IMR-90 (cell line): Measurements from ENCODE around the gene UBL3. TPM values are rescaled to one million over a fixed set of nuclear protein-coding genes. Genes with fewer than 3 reads are reported as not detected.

ENCODE experiments used
- ATAC-seq: fragments of 200-7000 bp; cut with Tn5 transposase; 2 replicates; pipeline ENCODE4 v1.9.1; 2020; ENCODE audit warnings: low read depth, mild to moderate bottlenecking, moderate library complexity
- BruUV-seq: library from RNA; stranded (reverse); fragments of 400-500 nt; replicated peaks from 2 replicates; lab custom pipeline; 2021; lab: Mats Ljungman, UMichigan
- CTCF ChIA-PET: fragments of 300-600 bp; formaldehyde crosslinking; extraction: SDS; loops from one replicate; lab custom pipeline; 2021; ENCODE audit warnings: antibody characterized with exemption; lab: Yijun Ruan, JAX
- POLR2A ChIA-PET: fragments of 300-600 bp; sonication (Branson Sonifier 250); formaldehyde crosslinking; loops from one replicate; lab custom pipeline; 2022; ENCODE audit warnings: antibody characterized with exemption; ENCODE audit not compliant: unreplicated experiment; lab: Charles Lee
- DNase-seq: peaks from one replicate; pipeline ENCODE4 v3.0.0; 2013
- H2AFZ ChIP-seq: replicated peaks from 2 replicates; pipeline ENCODE3; 2013; ENCODE audit warnings: low read length, mild to moderate bottlenecking; ENCODE audit not compliant: poor library complexity
- H2AK5ac ChIP-seq: 2 replicates; pipeline ENCODE4 v1.6.1; 2013; ENCODE audit warnings: low read depth, low read length, inconsistent platforms
- H2AK9ac ChIP-seq: replicated peaks from 2 replicates; pipeline ENCODE3; 2013; ENCODE audit warnings: mild to moderate bottlenecking, low read depth, low read length, moderate library complexity; ENCODE audit not compliant: poor library complexity
- H2BK120ac ChIP-seq: 2 replicates; pipeline ENCODE4 v1.6.1; 2013; ENCODE audit warnings: low read depth, low read length, inconsistent platforms
- H2BK15ac ChIP-seq: 3 replicates; pipeline ENCODE4 v1.6.1; 2013; ENCODE audit warnings: low read depth, low read length, inconsistent platforms
- H2BK20ac ChIP-seq: 2 replicates; pipeline ENCODE4 v1.6.1; 2013; ENCODE audit warnings: low read depth, mild to moderate bottlenecking, inconsistent platforms, low read length, moderate library complexity
- H2BK5ac ChIP-seq: 2 replicates; pipeline ENCODE4 v1.6.1; 2013; ENCODE audit warnings: mild to moderate bottlenecking, low read depth, low read length, inconsistent platforms; ENCODE audit not compliant: poor library complexity, severe bottlenecking
- H3K14ac ChIP-seq: replicated peaks from 2 replicates; pipeline ENCODE4 v1.6.1; 2013; ENCODE audit warnings: low read depth, low read length, inconsistent platforms
- H3K18ac ChIP-seq: 2 replicates; pipeline ENCODE4 v1.6.1; 2013; ENCODE audit warnings: low read depth, low read length, control low read depth
- H3K23ac ChIP-seq: 2 replicates; pipeline ENCODE4 v1.6.1; 2013; ENCODE audit warnings: low read depth, low read length, inconsistent platforms
- H3K27ac ChIP-seq: 2 replicates; pipeline ENCODE4 v1.5.1; 2013; ENCODE audit warnings: mild to moderate bottlenecking, control low read depth, low read length; ENCODE audit not compliant: insufficient read depth
- H3K27me3 ChIP-seq: 2 replicates; pipeline ENCODE4 v1.6.1; 2013; ENCODE audit warnings: low read length; ENCODE audit not compliant: control insufficient read depth, insufficient read depth
- H3K36me3 ChIP-seq: 2 replicates; pipeline ENCODE4 v1.6.1; 2013; ENCODE audit warnings: low read length, mixed read lengths; ENCODE audit not compliant: control insufficient read depth, insufficient read depth
- H3K4ac ChIP-seq: 2 replicates; pipeline ENCODE4 v1.6.1; 2013; ENCODE audit warnings: low read depth, low read length, inconsistent platforms
- H3K4me1 ChIP-seq: 2 replicates; pipeline ENCODE4 v1.6.1; 2013; ENCODE audit warnings: low read length, mixed read lengths; ENCODE audit not compliant: control insufficient read depth, insufficient read depth
- H3K4me2 ChIP-seq: 2 replicates; pipeline ENCODE4 v1.6.1; 2013; ENCODE audit warnings: low read depth, mild to moderate bottlenecking, control low read depth, low read length, moderate library complexity
- H3K4me3 ChIP-seq: 2 replicates; pipeline ENCODE4 v1.5.1; 2013; ENCODE audit warnings: low read depth, mild to moderate bottlenecking, control low read depth, low read length, moderate library complexity; ENCODE audit not compliant: insufficient read depth
- H3K56ac ChIP-seq: 2 replicates; pipeline ENCODE4 v1.6.1; 2013; ENCODE audit warnings: low read length, inconsistent platforms; ENCODE audit not compliant: insufficient read depth; ENCODE audit errors: extremely low read depth
- H3K79me1 ChIP-seq, 2 experiments: 2 replicates each; pipeline ENCODE4 v1.6.1; 2013; ENCODE audit warnings: low read length in 2 of 2, inconsistent platforms in 1 of 2, low read depth in 1 of 2
- H3K9ac ChIP-seq: 2 replicates; pipeline ENCODE4 v1.6.1; 2013; ENCODE audit warnings: low read depth, low read length, control low read depth
- H3K9me1 ChIP-seq: 2 replicates; pipeline ENCODE4 v1.6.1; 2013; ENCODE audit warnings: low read length, inconsistent platforms; ENCODE audit not compliant: insufficient read depth
- H3K9me3 ChIP-seq: 2 replicates; pipeline ENCODE4 v1.6.1; 2013; ENCODE audit warnings: low read length; ENCODE audit not compliant: control insufficient read depth, insufficient read depth
- H4K20me1 ChIP-seq: 2 replicates; pipeline ENCODE4 v1.6.1; 2013; ENCODE audit warnings: low read length, inconsistent platforms; ENCODE audit not compliant: insufficient read depth
- H4K5ac ChIP-seq: 2 replicates; pipeline ENCODE4 v1.6.1; 2013; ENCODE audit warnings: mild to moderate bottlenecking, low read depth, low read length, control low read depth
- H4K8ac ChIP-seq, 2 experiments: 2 replicates each; pipeline ENCODE4 v1.6.1; 2013; ENCODE audit warnings: low read depth in 2 of 2, low read length in 2 of 2, control low read depth in 1 of 2, inconsistent platforms in 1 of 2
- H4K91ac ChIP-seq: 2 replicates; pipeline ENCODE4 v1.6.1; 2013; ENCODE audit warnings: low read depth, low read length, inconsistent platforms; ENCODE audit not compliant: insufficient read depth
- BHLHE40 ChIP-seq: fragments of 150-350 bp; IDR thresholded peaks from 2 replicates; pipeline ENCODE4 v1.6.1; 2016; ENCODE audit warnings: mild to moderate bottlenecking, low read depth, low read length
- MXI1 ChIP-seq: IDR thresholded peaks from 2 replicates; pipeline ENCODE4 v1.6.1; 2012; ENCODE audit warnings: low read depth, mild to moderate bottlenecking, low read length, moderate library complexity, borderline replicate concordance
- WGBS, 2 experiments: methylation state at CpG; one replicate each; pipeline versions ENCODE4 v1.1.5 to v1.1.7; 2013; ENCODE audit warnings: missing lambda C conversion rate in 2 of 2; ENCODE audit not compliant: insufficient read length in 1 of 2; ENCODE audit errors: extremely low coverage in 2 of 2; 5-methylcytosine and 5-hydroxymethylcytosine counted together
- dilution Hi-C: fragments of 300-500 bp; cut with HindIII; formaldehyde crosslinking; loops from one replicate; pipeline ENCODE4 v1.14.3; 2018; ENCODE audit warnings: low sequenced_read_pairs; ENCODE audit not compliant: unreplicated experiment
- in situ Hi-C: fragments of 300-500 bp; cut with MboI; formaldehyde crosslinking; loops from 3 replicates; pipeline ENCODE4 v1.14.3; 2019; ENCODE audit warnings: low sequenced_read_pairs, inconsistent platforms, mixed read lengths
- intact Hi-C: fragments of 100-400 bp; cut with micrococcal nuclease; formaldehyde crosslinking; loops from 2 replicates; pipeline ENCODE4 v1.10.0; 2022
- polyA plus RNA-seq, 3 experiments: library from polyadenylated mRNA; depleted of rRNA; stranded (reverse); fragments of >200 nt; gene quantifications; 2 replicates each; pipeline ENCODE4 v1.2.3, GENCODE V29; 2012; ENCODE audit warnings: low replicate concordance in 1 of 3
- total RNA-seq: library from RNA; depleted of rRNA; stranded (reverse); fragments of >200 nt; gene quantifications from 2 replicates; pipeline ENCODE4 v1.2.3, GENCODE V29; 2012
- TF ChIP-seq, protein P1 (sequence below): fragments of 150-350 bp; IDR thresholded peaks from 2 replicates; pipeline ENCODE4 v1.6.1; 2017; ENCODE audit warnings: mild to moderate bottlenecking, antibody characterized with exemption, low read length, low read depth

UBL3 gene
- total and polyA plus RNA-seq, 2 of the 4 experiments (the other 2 are of a cell fraction), result 16.0 to 19.9 TPM

- Histone ChIP-seq H4K8ac (no peak overlapping the region), H4K20me1 (no peaks in the 10 kb centered on the region), H3K18ac (no peak overlapping the region), H3K9me1 (no peaks in the 10 kb centered on the region; the same call in 1 of the 2 replicates), H3K4me3 (no peak overlapping the region), H4K5ac (no peak overlapping the region), H3K27me3 (no peaks in the 10 kb centered on the region), H2AK9ac (no peak overlapping the region), H3K27ac (no peak overlapping the region), H3K23ac (no peak overlapping the region), H2AK5ac (no peak overlapping the region), H3K4me1 (peaks cover 3% of the 10 kb centered on the region; the same call in 1 of the 2 replicates), H3K56ac (no peak overlapping the region), H3K4ac (no peak overlapping the region), H2BK15ac (no peak overlapping the region), H2BK5ac (no peak overlapping the region), H4K91ac (no peak overlapping the region), H2BK120ac (no peak overlapping the region), H2BK20ac (no peak overlapping the region), H3K79me1 (no peaks in the 10 kb centered on the region), H3K4me2 (no peak overlapping the region), H2AFZ (no peak overlapping the region), H3K9ac (no peak overlapping the region), H3K14ac (no peak overlapping the region), H3K36me3 (no peaks in the 10 kb centered on the region), H3K9me3 (no peaks in the 10 kb centered on the region)
- CTCF ChIA-PET, result no interaction called here
- ATAC-seq, result no peak
- POLR2A ChIA-PET, result no interaction called here
- dilution Hi-C loops, result no loop called here
- intact Hi-C loops, result no loop called here
- TF ChIP-seq MXI1, result no peak
- TF ChIP-seq BHLHE40, result 0 out of 2 replicates have a peak, but pooled peaks have one; percentile 8
- TF ChIP-seq, protein P1, sequence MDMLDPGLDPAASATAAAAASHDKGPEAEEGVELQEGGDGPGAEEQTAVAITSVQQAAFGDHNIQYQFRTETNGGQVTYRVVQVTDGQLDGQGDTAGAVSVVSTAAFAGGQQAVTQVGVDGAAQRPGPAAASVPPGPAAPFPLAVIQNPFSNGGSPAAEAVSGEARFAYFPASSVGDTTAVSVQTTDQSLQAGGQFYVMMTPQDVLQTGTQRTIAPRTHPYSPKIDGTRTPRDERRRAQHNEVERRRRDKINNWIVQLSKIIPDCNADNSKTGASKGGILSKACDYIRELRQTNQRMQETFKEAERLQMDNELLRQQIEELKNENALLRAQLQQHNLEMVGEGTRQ, result no peak
- DNase-seq, result peak; percentile 19
- no CpG with 5 or more reads among the region's 5 CpGs for WGBS, 2 experiments
- no TSS peak for BruUV-seq
- in situ Hi-C loops, result no loop called here
Measured at GRCh38 chr13:29887030-29887557, 36.7 kb upstream of the UBL3 start.
